HS-27A (cell line): ENCODE data around the gene SCAF1.

ENCODE experiments used
- DNase-seq: peaks from one replicate; pipeline ENCODE4 v3.0.0-alpha.2; 2012; ENCODE audit warnings: low read depth, missing footprints

SCAF1 gene

GRCh38 chr19:49643466-49643865 is 1.5 kb downstream of the SCAF1 start:
- no peak for DNase-seq

- DNase-seq: no peak
These were observed 3.6 kb downstream of the SCAF1 start for GRCh38 chr19:49645592-49645991.

GRCh38 chr19:49645995-49646394 is 4.0 kb downstream of the SCAF1 start:
- DNase-seq: no peak

GRCh38 chr19:49646586-49646985 is 4.6 kb downstream of the SCAF1 start:
- no peak for DNase-seq

GRCh38 chr19:49651029-49651819 is 9.2 kb downstream of the SCAF1 start:
- no peak for DNase-seq

GRCh38 chr19:49651820-49652550 is 10.0 kb downstream of the SCAF1 start:
- no peak for DNase-seq

- no peak for DNase-seq
These were observed 10.8 kb downstream of the SCAF1 start for GRCh38 chr19:49652551-49653465.

GRCh38 chr19:49653466-49653806 is 11.4 kb downstream of the SCAF1 start:
- DNase-seq: no peak

- DNase-seq: no peak
These were observed 12.6 kb downstream of the SCAF1 start for GRCh38 chr19:49654581-49654980.

GRCh38 chr19:49655570-49656455 is 13.8 kb downstream of the SCAF1 start:
- DNase-seq: no peak

GRCh38 chr19:49656456-49657109 is 14.6 kb downstream of the SCAF1 start:
- DNase-seq: no peak

- no peak for DNase-seq
These were observed 15.6 kb downstream of the SCAF1 start for GRCh38 chr19:49657493-49658138.

- DNase-seq: no peak
These were observed 16.1 kb downstream of the SCAF1 start for GRCh38 chr19:49658139-49658517.

- no peak for DNase-seq
These were observed 16.8 kb downstream of the SCAF1 start for GRCh38 chr19:49658566-49659442.

GRCh38 chr19:49660338-49660961 is 18.4 kb downstream of the SCAF1 start:
- no peak for DNase-seq

GRCh38 chr19:49662011-49662410 is 20.0 kb downstream of the SCAF1 start:
- no peak for DNase-seq

GRCh38 chr19:49663224-49663623 is 21.2 kb downstream of the SCAF1 start:
- no peak for DNase-seq

- DNase-seq: no peak
These were observed 22.4 kb downstream of the SCAF1 start for GRCh38 chr19:49664171-49665035.
